Activated B cell treated with CpG ODN at 0.5 μM for 24 hours (primary cell): Measurements from ENCODE around the gene WDR64. TPM values are rescaled to one million over a fixed set of nuclear protein-coding genes. Genes with fewer than 3 reads are reported as not detected.

Source experiments
- ATAC-seq: fragments of 200-7000 bp; cut with Tn5 transposase; one replicate; pipeline ENCODE4 v1.10.0; 2021; ENCODE audit warnings: low read depth, mild to moderate bottlenecking, moderate library complexity
- CTCF ChIA-PET: fragments of 350-600 bp; sonication (Branson Sonifier 250); formaldehyde crosslinking; loops from one replicate; lab custom pipeline; 2021; ENCODE audit warnings: antibody characterized with exemption; lab: Charles Lee
- POLR2A ChIA-PET: fragments of 350-600 bp; sonication (Branson Sonifier 250); formaldehyde crosslinking; loops from one replicate; lab custom pipeline; 2021; ENCODE audit warnings: antibody characterized with exemption; lab: Charles Lee
- DNase-seq: peaks from one replicate; pipeline ENCODE4 v3.0.0; 2022
- H3K27ac Mint-ChIP-seq: one replicate; pipeline ENCODE4 v1.8.0; 2020; ENCODE audit warnings: mixed read lengths
- H3K27me3 Mint-ChIP-seq: one replicate; pipeline ENCODE4 v1.8.0; 2021; ENCODE audit warnings: mixed read lengths
- H3K36me3 Mint-ChIP-seq: one replicate; pipeline ENCODE4 v1.8.0; 2021; ENCODE audit warnings: low read depth, mixed read lengths
- H3K4me1 Mint-ChIP-seq: one replicate; pipeline ENCODE4 v1.8.0; 2021; ENCODE audit warnings: mixed read lengths
- H3K4me3 Mint-ChIP-seq: one replicate; pipeline ENCODE4 v1.8.0; 2020; ENCODE audit warnings: mild to moderate bottlenecking, mixed read lengths
- H3K9me3 Mint-ChIP-seq: one replicate; pipeline ENCODE4 v1.8.0; 2020; ENCODE audit warnings: mixed read lengths
- CTCF ChIP-seq: fragments of 200-600 bp; IDR thresholded peaks from one replicate; pipeline ENCODE4 v1.8.0; 2022; ENCODE audit warnings: antibody characterized with exemption, mild to moderate bottlenecking
- intact Hi-C: fragments of 100-400 bp; cut with micrococcal nuclease; formaldehyde crosslinking; loops from one replicate; pipeline ENCODE4 v1.15.1; 2024
- total RNA-seq: library from RNA; stranded (reverse); gene quantifications from 2 replicates; pipeline ENCODE4 v1.2.3, GENCODE V29; 2022

WDR64 gene
- total RNA-seq, 1 donor from 2014 or later: 0.58 TPM

- no peak for DNase-seq
- H3K27ac Mint-ChIP-seq: no peak overlapping the region
- no peaks in the 10 kb centered on the region for H3K4me1 Mint-ChIP-seq
- TF ChIP-seq CTCF: no peak
- CTCF ChIA-PET: no interaction called here
- H3K9me3 Mint-ChIP-seq: no peaks in the 10 kb centered on the region
- H3K4me3 Mint-ChIP-seq: no peak overlapping the region
- no peak for ATAC-seq
- H3K36me3 Mint-ChIP-seq: no peaks in the 10 kb centered on the region
- POLR2A ChIA-PET: interaction anchor here (1.0 kb wide), 1 partner anchor 96 kb away, joined by 3 read pairs; no protein-coding TSS in a partner anchor
- intact Hi-C loops: no loop called here
- peaks cover 18% of the 10 kb centered on the region for H3K27me3 Mint-ChIP-seq
Observed at GRCh38 chr1:241736387-241736786, 84.3 kb downstream of the WDR64 start.

- H3K36me3 Mint-ChIP-seq: no peaks in the 10 kb centered on the region
- DNase-seq: no peak
- POLR2A ChIA-PET: no interaction called here
- H3K9me3 Mint-ChIP-seq: no peaks in the 10 kb centered on the region
- no peak overlapping the region for H3K27ac Mint-ChIP-seq
- no peaks in the 10 kb centered on the region for H3K4me1 Mint-ChIP-seq
- intact Hi-C loops: no loop called here
- H3K27me3 Mint-ChIP-seq: peaks cover 17% of the 10 kb centered on the region
- no peak for TF ChIP-seq CTCF
- no peak for ATAC-seq
- H3K4me3 Mint-ChIP-seq: no peak overlapping the region
- CTCF ChIA-PET: no interaction called here
Observed at GRCh38 chr1:241738284-241739078, 86.4 kb downstream of the WDR64 start.

- no peak overlapping the region for H3K4me3 Mint-ChIP-seq
- no peaks in the 10 kb centered on the region for H3K36me3 Mint-ChIP-seq
Observed at GRCh38 chr1:241742084-241742483, 90.0 kb downstream of the WDR64 start.

GRCh38 chr1:241744591-241744990, 92.5 kb downstream of the WDR64 start:
- POLR2A ChIA-PET: no interaction called here
- H3K27me3 Mint-ChIP-seq: peaks cover 11% of the 10 kb centered on the region

More at GRCh38 chr1:241742084-241742483, 90.0 kb downstream of the WDR64 start:
- no peak for TF ChIP-seq CTCF
- Mint-ChIP-seq H3K9me3 (no peaks in the 10 kb centered on the region), H3K4me1 (no peaks in the 10 kb centered on the region), H3K27ac (no peak overlapping the region), H3K27me3 (peaks cover 19% of the 10 kb centered on the region)
- DNase-seq: no peak
- ChIA-PET POLR2A (no interaction called here), CTCF (no interaction called here)
- intact Hi-C loops: no loop called here
- ATAC-seq: no peak

More at GRCh38 chr1:241744591-241744990, 92.5 kb downstream of the WDR64 start:
- CTCF ChIA-PET: no interaction called here
- H3K4me1 Mint-ChIP-seq: no peaks in the 10 kb centered on the region
- no peak for DNase-seq
- no peaks in the 10 kb centered on the region for H3K36me3 Mint-ChIP-seq
- H3K27ac Mint-ChIP-seq: no peak overlapping the region
- H3K4me3 Mint-ChIP-seq: no peak overlapping the region
- no peak for ATAC-seq
- no peaks in the 10 kb centered on the region for H3K9me3 Mint-ChIP-seq
- no peak for TF ChIP-seq CTCF
- intact Hi-C loops: no loop called here
